Measurements from ENCODE around the gene ECSCR. TPM values are rescaled to one million over a fixed set of nuclear protein-coding genes. Genes with fewer than 3 reads are reported as not detected.
"Not testable (repeated sequence)": the region's sequence is repeated elsewhere in the genome, so short reads cannot be mapped to it uniquely, and the experiment has no call there.

The ECSCR gene
- total RNA-seq, 3 donors from 2014 or later (not counting 1 experiment from before 2014, with no cell fraction given) = 0.48 TPM; not detected in 2

DNA sequence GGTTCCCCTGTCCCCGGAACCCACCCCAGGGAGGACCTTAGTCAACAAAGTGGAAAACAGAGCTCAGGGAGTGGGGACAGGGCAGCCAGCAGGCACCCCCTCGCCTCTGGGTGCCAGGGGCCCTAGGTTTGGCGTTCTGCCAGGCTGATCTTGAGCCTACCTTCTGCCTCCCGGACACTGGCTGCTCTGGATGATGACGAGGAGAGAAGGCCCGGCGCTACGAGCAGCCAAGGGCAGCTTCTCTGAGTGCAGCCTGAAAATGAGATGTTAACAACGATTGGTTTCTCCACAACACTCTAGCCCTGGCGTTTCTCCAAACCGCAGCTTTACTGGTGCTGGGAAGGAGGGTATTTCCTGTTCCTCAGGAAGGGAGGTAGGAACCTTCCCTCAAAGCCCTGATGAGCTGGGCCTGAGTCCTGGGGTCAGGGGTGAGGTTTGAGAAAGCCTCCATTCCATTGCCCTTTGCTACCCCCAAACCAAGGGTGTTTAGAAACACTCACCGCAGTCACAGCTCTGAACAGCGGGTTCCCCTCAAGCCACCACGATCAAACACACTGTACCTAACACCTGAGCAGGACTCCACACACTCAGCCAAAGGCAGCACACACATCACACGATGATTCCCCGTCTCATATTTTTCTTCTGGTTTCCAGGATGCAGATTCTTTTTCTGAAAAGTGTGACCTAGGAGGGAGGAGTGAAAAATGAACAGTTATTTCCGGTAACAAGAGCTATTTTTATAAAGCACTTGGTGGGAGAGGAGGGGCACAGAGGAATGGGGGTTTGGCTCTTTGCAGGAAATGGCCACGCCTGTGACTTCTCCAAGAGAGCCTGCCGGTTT lies 19.7 kb upstream of the ECSCR start, which contains the start of gene STING1:
Gene STING1 (minus strand): TSS at position 709 of the 840 bp plus-strand sequence. CDS start 1,054 bp downstream, outside the sequence.
- Mint-ChIP-seq H3K27me3 (ENCODE audit: low read depth in 2 of 2) (no peaks in the 10 kb centered on the region), H3K4me1 (peaks cover 24 to 36% of the 10 kb centered on the region in 2 donors), H3K9me3 (no peaks in the 10 kb centered on the region), H3K36me3 (no peaks in the 10 kb centered on the region), H3K4me3 (peak within 1 kb of the TSS; percentile 86), H3K27ac (peak within 1 kb of the TSS; percentile 85 to 91)
- Histone ChIP-seq H3K4me3 (ENCODE audit: low read length) (peak within 1 kb of the TSS; percentile 48), H3K9me3 (ENCODE audit: control insufficient read depth, insufficient read depth, low read length) (no peaks in the 10 kb centered on the region), H3K36me3 (ENCODE audit: control insufficient read depth, insufficient read depth, low read length) (peaks cover 20% of the 10 kb centered on the region), H3K27me3 (ENCODE audit: control insufficient read depth, insufficient read depth, low read length) (no peaks in the 10 kb centered on the region), H3K4me1 (ENCODE audit: control insufficient read depth, insufficient read depth, low read length) (peaks cover 61% of the 10 kb centered on the region), H3K27ac (ENCODE audit: low read length) (peak within 1 kb of the TSS; percentile 82)
- intact Hi-C loops (cut with micrococcal nuclease) = loop anchor here (1.0 to 5.0 kb wide), 3 partner anchors 24 to 43 kb away; partner anchors contain the start of gene DNAJC18
- ATAC-seq (peak; percentile 77 to 95 (median 89)), DNase-seq (peak; percentile 53 to 86)
- TF ChIP-seq CTCF (IDR thresholded peaks at IDR 0.05) = no peak
- WGBS (ENCODE audit: insufficient coverage) = 2% methylated on average over 16 of the region's 19 CpGs

GRCh38 chr5:139481580-139482049 lies 19.1 kb upstream of the ECSCR start:
- no peak for TF ChIP-seq CTCF (IDR thresholded peaks at IDR 0.05)
- Histone ChIP-seq H3K27ac (ENCODE audit: low read length) (peak overlapping the region; percentile 82), H3K36me3 (ENCODE audit: control insufficient read depth, insufficient read depth, low read length) (peaks cover 25% of the 10 kb centered on the region), H3K4me1 (ENCODE audit: control insufficient read depth, insufficient read depth, low read length) (peaks cover 64% of the 10 kb centered on the region), H3K4me3 (ENCODE audit: low read length) (peak overlapping the region; percentile 48), H3K9me3 (ENCODE audit: control insufficient read depth, insufficient read depth, low read length) (no peaks in the 10 kb centered on the region), H3K27me3 (ENCODE audit: control insufficient read depth, insufficient read depth, low read length) (no peaks in the 10 kb centered on the region)
- ATAC-seq (peak in 2 of 3 donors; percentile 8 to 12), DNase-seq (no peak)
- WGBS (ENCODE audit: insufficient coverage) = 34% methylated on average over 5 of the region's 5 CpGs
- Mint-ChIP-seq H3K27ac (peak overlapping the region; percentile 85 to 91), H3K27me3 (ENCODE audit: low read depth in 2 of 2) (no peaks in the 10 kb centered on the region), H3K36me3 (no peaks in the 10 kb centered on the region), H3K4me1 (peaks cover 24 to 36% of the 10 kb centered on the region in 2 donors), H3K9me3 (no peaks in the 10 kb centered on the region), H3K4me3 (peak overlapping the region; percentile 86)
- intact Hi-C loops (cut with micrococcal nuclease) = loop anchor here (1.0 to 5.0 kb wide), 3 partner anchors 23 to 43 kb away; partner anchors contain the start of gene DNAJC18

DNA sequence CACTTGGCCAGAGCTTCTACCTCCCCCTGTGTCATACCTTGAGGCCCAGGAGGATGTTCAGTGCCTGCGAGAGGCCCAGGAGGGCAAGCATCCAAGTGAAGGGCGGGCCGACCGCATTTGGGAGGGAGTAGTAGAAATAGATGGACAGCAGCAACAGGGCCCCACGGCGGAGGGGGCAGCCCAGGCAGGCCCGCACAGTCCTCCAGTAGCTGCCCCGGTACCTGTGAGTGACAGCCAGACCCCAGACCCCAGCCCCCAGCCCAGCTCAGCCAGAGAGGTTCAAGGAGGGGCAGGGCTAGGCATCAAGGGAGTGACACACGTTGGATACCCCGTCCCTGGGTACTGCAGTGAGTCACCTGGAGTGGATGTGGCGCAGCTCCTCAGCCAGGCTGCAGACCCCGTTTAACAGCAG lies 18.6 kb upstream of the ECSCR start:
- H3K36me3 ChIP-seq (ENCODE audit: control insufficient read depth, insufficient read depth, low read length) = peaks cover 26% of the 10 kb centered on the region
- no peaks in the 10 kb centered on the region for H3K27me3 ChIP-seq (ENCODE audit: control insufficient read depth, insufficient read depth, low read length)
- Mint-ChIP-seq H3K27ac (peak overlapping the region; percentile 85 to 91), H3K4me1 (peaks cover 25 to 40% of the 10 kb centered on the region in 2 donors), H3K4me3 (peak overlapping the region; percentile 86), H3K9me3 (no peaks in the 10 kb centered on the region), H3K27me3 (ENCODE audit: low read depth in 2 of 2) (no peaks in the 10 kb centered on the region), H3K36me3 (no peaks in the 10 kb centered on the region)
- no peak for DNase-seq
- H3K9me3 ChIP-seq (ENCODE audit: control insufficient read depth, insufficient read depth, low read length) = no peaks in the 10 kb centered on the region
- 46% methylated on average over 11 of the region's 12 CpGs for WGBS (ENCODE audit: insufficient coverage)
- H3K27ac ChIP-seq (ENCODE audit: low read length) = peak overlapping the region; percentile 82
- H3K4me1 ChIP-seq (ENCODE audit: control insufficient read depth, insufficient read depth, low read length) = peaks cover 69% of the 10 kb centered on the region
- TF ChIP-seq CTCF (IDR thresholded peaks at IDR 0.05) = no peak
- intact Hi-C loops (cut with micrococcal nuclease) = loop anchor here (5.0 kb wide), 1 partner anchor 36 kb away; no protein-coding TSS in a partner anchor
- no peak for ATAC-seq
- H3K4me3 ChIP-seq (ENCODE audit: low read length) = peak overlapping the region; percentile 48

DNA sequence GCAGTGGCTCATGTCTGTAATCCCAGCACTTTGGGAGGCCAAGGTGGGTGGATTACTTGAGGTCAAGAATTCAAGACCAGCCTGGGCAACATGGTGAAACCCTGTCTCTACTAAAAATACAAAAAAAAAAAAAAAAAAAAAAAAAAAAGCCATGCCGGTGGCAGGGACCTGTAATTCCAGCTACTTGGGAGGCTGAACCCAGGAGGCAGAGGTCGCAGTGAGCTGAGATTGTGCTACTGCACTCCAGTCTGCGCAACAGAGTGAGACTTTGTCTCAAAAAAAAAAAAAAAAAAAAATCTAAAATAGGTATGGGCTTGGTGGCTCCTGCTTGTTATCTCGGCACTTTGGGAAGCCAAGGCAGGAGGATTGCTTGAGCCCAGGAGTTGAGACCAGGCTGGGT lies 17.2 kb upstream of the ECSCR start:
- not testable (repeated sequence) for H3K27ac Mint-ChIP-seq; H3K27me3 Mint-ChIP-seq (ENCODE audit: low read depth in 2 of 2); H3K36me3 Mint-ChIP-seq; DNase-seq; H3K9me3 Mint-ChIP-seq; H3K4me3 Mint-ChIP-seq; H3K9me3 ChIP-seq (ENCODE audit: control insufficient read depth, insufficient read depth, low read length); H3K27me3 ChIP-seq (ENCODE audit: control insufficient read depth, insufficient read depth, low read length); ATAC-seq; H3K4me3 ChIP-seq (ENCODE audit: low read length); H3K27ac ChIP-seq (ENCODE audit: low read length)
- peaks cover 30% of the 10 kb centered on the region for H3K36me3 ChIP-seq (ENCODE audit: control insufficient read depth, insufficient read depth, low read length)
- H3K4me1 Mint-ChIP-seq = peaks cover 38 to 54% of the 10 kb centered on the region in 2 donors
- H3K4me1 ChIP-seq (ENCODE audit: control insufficient read depth, insufficient read depth, low read length) = peaks cover 83% of the 10 kb centered on the region
- intact Hi-C loops (cut with micrococcal nuclease) = loop anchor here (5.0 kb wide), 1 partner anchor 38 kb away; no protein-coding TSS in a partner anchor
- WGBS (ENCODE audit: insufficient coverage) = 92% methylated on average over 2 of the region's 4 CpGs

GRCh38 chr5:139478657-139479423 lies 16.3 kb upstream of the ECSCR start:
- peaks cover 30% of the 10 kb centered on the region for H3K36me3 ChIP-seq (ENCODE audit: control insufficient read depth, insufficient read depth, low read length)
- 90% methylated on average over 9 of the region's 9 CpGs for WGBS (ENCODE audit: insufficient coverage)
- H3K4me3 ChIP-seq (ENCODE audit: low read length); H3K36me3 Mint-ChIP-seq; ATAC-seq; H3K27me3 ChIP-seq (ENCODE audit: control insufficient read depth, insufficient read depth, low read length); H3K9me3 ChIP-seq (ENCODE audit: control insufficient read depth, insufficient read depth, low read length); H3K27me3 Mint-ChIP-seq (ENCODE audit: low read depth in 2 of 2); H3K4me3 Mint-ChIP-seq; DNase-seq; H3K27ac ChIP-seq (ENCODE audit: low read length); H3K9me3 Mint-ChIP-seq; intact Hi-C loops (cut with micrococcal nuclease): not testable (repeated sequence)
- Mint-ChIP-seq H3K4me1 (peaks cover 45 to 60% of the 10 kb centered on the region in 2 donors), H3K27ac (peak overlapping the region in 1 of 2 donors; percentile 38)
- peaks cover 92% of the 10 kb centered on the region for H3K4me1 ChIP-seq (ENCODE audit: control insufficient read depth, insufficient read depth, low read length)
